ENCODE measurements around the gene TENT5C. TPM values are rescaled to one million over a fixed set of nuclear protein-coding genes. Genes with fewer than 3 reads are reported as not detected.

The TENT5C gene
- total and polyA plus RNA-seq, 4 donors, result 1.0 to 17.7 (median 4.1) TPM

DNA sequence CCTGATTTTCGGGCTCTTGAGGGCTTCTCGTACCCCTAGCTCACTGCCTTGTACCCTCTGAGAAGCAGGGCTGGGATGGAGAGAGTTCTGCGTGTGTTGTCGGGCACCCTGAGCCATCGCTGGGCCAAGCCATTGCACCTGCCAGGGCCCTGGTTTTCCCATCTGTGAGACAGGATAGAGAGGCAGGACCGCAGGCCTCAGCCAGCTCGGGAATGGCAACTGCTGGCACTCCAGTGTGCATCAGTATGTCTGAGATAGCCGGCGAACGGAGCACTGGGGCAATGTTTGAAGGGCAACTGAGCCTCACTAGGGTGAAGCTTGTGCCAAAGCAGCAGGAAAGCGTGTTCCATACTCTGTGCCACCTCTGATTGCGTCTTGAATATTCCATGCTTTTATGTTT is 66.9 kb downstream of the TENT5C start:
- intact Hi-C loops (cut with DNase I), result loop anchor here in 1 of 2 donors (10.0 kb wide), 1 partner anchor 138 kb away; no protein-coding TSS in a partner anchor
- H3K36me3 ChIP-seq (ENCODE audit: control insufficient read depth in 1 of 2, insufficient read depth in 2 of 2, low read length in 1 of 2), result no peaks in the 10 kb centered on the region
- H3K27me3 ChIP-seq (ENCODE audit: control insufficient read depth in 1 of 2, insufficient read depth in 2 of 2, low read length in 1 of 2), result no peaks in the 10 kb centered on the region
- 93 to 94% methylated on average over 12 of the region's 12 CpGs for WGBS, 2 donors
- H3K9me3 ChIP-seq (ENCODE audit: control insufficient read depth, low read length), result no peaks in the 10 kb centered on the region
- H3K4me3 ChIP-seq (ENCODE audit: low read length in 2 of 2), result no peak overlapping the region
- DNase-seq (no peak), ATAC-seq (ENCODE audit: low FRiP score) (no peak)
- H3K4me1 ChIP-seq (ENCODE audit: control insufficient read depth in 1 of 2, insufficient read depth in 2 of 2, low read length in 2 of 2), result peaks cover 0 to 7% of the 10 kb centered on the region in 2 donors
- H3K27ac ChIP-seq (ENCODE audit: low read depth in 1 of 2, low read length in 2 of 2), result no peak overlapping the region

DNA sequence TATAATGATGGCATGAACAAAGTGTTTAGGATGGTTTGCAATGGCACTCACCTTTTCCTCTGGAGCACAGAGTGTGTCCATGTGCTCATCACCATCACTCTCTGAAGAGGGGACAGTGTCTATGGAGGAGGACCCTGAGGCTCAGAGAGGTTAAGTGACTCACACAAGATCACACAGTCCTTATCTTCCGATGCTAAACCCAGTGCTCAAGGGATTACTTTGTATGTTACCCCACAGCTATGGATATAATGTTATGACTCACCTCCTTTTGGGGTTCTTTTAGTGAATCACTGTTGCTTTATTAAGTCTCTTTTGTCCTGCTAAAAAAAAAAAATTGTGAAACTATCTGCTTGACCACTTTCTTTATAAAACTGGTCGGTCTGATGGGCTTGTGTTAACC is 67.6 kb downstream of the TENT5C start:
- Histone ChIP-seq H3K9me3 (ENCODE audit: control insufficient read depth, low read length) (no peaks in the 10 kb centered on the region), H3K27me3 (ENCODE audit: control insufficient read depth in 1 of 2, insufficient read depth in 2 of 2, low read length in 1 of 2) (no peaks in the 10 kb centered on the region), H3K4me1 (ENCODE audit: control insufficient read depth in 1 of 2, insufficient read depth in 2 of 2, low read length in 2 of 2) (peaks cover 0 to 7% of the 10 kb centered on the region in 2 donors), H3K4me3 (ENCODE audit: low read length in 2 of 2) (no peak overlapping the region), H3K27ac (ENCODE audit: low read depth in 1 of 2, low read length in 2 of 2) (no peak overlapping the region), H3K36me3 (ENCODE audit: control insufficient read depth in 1 of 2, insufficient read depth in 2 of 2, low read length in 1 of 2) (no peaks in the 10 kb centered on the region)
- WGBS, 2 donors, result 90 to 91% methylated on average over 2 of the region's 2 CpGs
- ATAC-seq (ENCODE audit: low FRiP score) (no peak), DNase-seq (no peak)
- intact Hi-C loops (cut with DNase I), result loop anchor here in 1 of 2 donors (10.0 kb wide), 1 partner anchor 139 kb away; no protein-coding TSS in a partner anchor

DNA sequence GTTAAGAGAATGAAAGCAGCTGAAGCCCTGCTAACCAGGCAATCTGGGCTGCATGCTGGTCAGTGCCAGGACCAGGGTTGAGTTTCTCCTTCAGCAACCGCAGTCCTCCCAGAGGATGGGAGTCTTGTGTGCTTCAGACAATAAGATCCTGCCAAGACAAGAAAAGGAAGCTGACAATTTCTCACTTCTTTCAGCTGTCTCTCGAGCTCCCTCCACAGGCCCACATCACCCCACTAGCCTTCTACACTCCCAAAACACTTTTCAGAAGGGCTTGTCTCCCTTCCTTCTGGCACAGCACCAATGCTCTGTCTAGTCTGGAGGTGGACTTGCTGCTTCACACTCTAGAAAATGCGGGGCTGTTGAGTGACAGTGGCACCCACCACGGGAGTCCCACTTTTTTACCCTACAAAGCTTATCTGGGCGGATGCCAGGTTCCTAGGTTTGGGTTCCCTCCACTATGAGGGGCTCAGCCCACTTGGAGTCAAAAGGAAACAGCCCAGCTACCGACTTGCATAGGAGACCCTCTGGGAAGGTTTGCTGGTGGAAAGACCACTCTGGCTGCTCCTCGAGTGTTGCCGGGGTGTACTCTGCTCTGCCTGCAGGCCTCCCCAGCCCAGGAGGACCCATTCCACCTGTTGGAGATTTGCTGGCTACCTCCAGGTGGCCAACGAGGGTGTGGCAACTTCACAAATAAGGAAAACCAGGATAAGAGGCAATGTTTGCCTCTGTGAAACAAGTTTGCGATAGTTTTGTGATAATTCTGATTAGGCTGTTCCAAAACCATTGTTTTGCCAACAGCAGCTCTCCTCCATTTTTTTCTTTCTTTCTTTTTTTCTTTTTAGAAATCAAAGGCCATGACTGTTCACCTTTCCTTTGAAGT is 68.9 kb downstream of the TENT5C start:
- Histone ChIP-seq H3K4me3 (ENCODE audit: low read length in 2 of 2) (no peak overlapping the region), H3K27ac (ENCODE audit: low read depth in 1 of 2, low read length in 2 of 2) (peak overlapping the region in 1 of 2 donors; percentile 7), H3K9me3 (ENCODE audit: control insufficient read depth, low read length) (no peaks in the 10 kb centered on the region), H3K27me3 (ENCODE audit: control insufficient read depth in 1 of 2, insufficient read depth in 2 of 2, low read length in 1 of 2) (no peaks in the 10 kb centered on the region), H3K36me3 (ENCODE audit: control insufficient read depth in 1 of 2, insufficient read depth in 2 of 2, low read length in 1 of 2) (no peaks in the 10 kb centered on the region), H3K4me1 (ENCODE audit: control insufficient read depth in 1 of 2, insufficient read depth in 2 of 2, low read length in 2 of 2) (peaks cover 5 to 10% of the 10 kb centered on the region in 2 donors)
- intact Hi-C loops (cut with DNase I), result loop anchor here (5.0 to 10.0 kb wide), 2 partner anchors 78 to 140 kb away; no protein-coding TSS in a partner anchor
- ATAC-seq (ENCODE audit: low FRiP score) (no peak), DNase-seq (peak in 1 of 2 donors; percentile 57)
- 70 to 73% methylated on average over 10 of the region's 10 CpGs for WGBS, 2 donors

DNA sequence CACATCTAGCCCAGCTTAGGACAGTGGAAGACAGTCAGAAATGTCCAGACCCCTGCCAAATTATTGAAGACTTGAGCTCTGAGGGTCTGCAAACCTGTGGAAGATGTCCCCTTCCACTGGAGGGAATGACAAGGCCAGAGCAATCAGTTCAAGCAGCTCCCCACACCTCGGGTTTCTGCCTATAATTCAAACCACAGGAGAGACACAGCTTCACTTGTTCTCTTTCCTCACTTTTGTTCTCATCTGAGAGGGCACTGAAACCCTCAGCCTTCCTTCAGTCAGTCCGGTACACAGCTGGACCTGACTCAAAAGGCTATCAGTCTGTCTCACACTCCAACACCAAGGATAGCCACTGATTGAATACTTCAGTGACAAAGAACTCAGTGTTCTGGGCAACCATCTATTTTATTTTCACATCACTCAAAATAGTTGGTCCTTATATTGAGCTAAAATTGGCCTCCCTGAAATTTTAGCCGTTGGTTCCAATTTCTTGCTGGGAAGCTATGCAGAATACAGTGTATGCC is 70.1 kb downstream of the TENT5C start:
- intact Hi-C loops (cut with DNase I), result loop anchor here (5.0 to 10.0 kb wide), 2 partner anchors 76 to 141 kb away; no protein-coding TSS in a partner anchor
- no peaks in the 10 kb centered on the region for H3K27me3 ChIP-seq (ENCODE audit: control insufficient read depth in 1 of 2, insufficient read depth in 2 of 2, low read length in 1 of 2)
- no peaks in the 10 kb centered on the region for H3K9me3 ChIP-seq (ENCODE audit: control insufficient read depth, low read length)
- 1 to 7% methylated on average over 3 of the region's 3 CpGs for WGBS, 2 donors
- peak overlapping the region; percentile 47 to 65 for H3K27ac ChIP-seq (ENCODE audit: low read depth in 1 of 2, low read length in 2 of 2)
- DNase-seq (no peak), ATAC-seq (ENCODE audit: low FRiP score) (no peak)
- no peaks in the 10 kb centered on the region for H3K36me3 ChIP-seq (ENCODE audit: control insufficient read depth in 1 of 2, insufficient read depth in 2 of 2, low read length in 1 of 2)
- H3K4me1 ChIP-seq (ENCODE audit: control insufficient read depth in 1 of 2, insufficient read depth in 2 of 2, low read length in 2 of 2), result peaks cover 5 to 10% of the 10 kb centered on the region in 2 donors
- H3K4me3 ChIP-seq (ENCODE audit: low read length in 2 of 2), result no peak overlapping the region

DNA sequence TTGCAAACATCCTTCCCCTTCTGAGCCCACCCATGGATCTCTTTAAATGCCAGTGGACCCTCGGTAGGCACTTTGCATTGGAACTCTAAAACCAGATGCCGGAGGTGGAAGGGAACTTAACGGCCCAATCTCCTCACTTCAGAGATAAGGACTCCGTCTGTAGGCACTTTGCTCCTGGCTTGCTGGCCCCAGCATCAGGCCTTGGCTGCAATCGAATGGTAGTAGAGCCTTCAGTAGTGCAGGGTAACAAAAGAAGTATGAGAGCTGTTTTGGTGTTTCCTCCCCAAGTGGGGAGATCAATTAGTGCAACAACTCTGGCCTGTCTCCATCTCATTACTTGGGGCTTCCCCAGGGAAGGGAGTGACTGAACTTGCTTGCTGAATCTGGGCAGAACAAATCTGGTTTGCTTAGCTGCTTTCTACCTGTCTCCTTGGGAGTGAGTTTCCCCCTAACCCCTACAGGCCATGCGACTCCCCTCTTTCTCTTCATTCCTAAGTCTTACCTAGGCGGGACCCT is 70.8 kb downstream of the TENT5C start:
- intact Hi-C loops (cut with DNase I), result loop anchor here (5.0 to 10.0 kb wide), 2 partner anchors 76 to 142 kb away; no protein-coding TSS in a partner anchor
- Histone ChIP-seq H3K27ac (ENCODE audit: low read depth in 1 of 2, low read length in 2 of 2) (peak overlapping the region in 1 of 2 donors; percentile 29), H3K9me3 (ENCODE audit: control insufficient read depth, low read length) (no peaks in the 10 kb centered on the region), H3K36me3 (ENCODE audit: control insufficient read depth in 1 of 2, insufficient read depth in 2 of 2, low read length in 1 of 2) (no peaks in the 10 kb centered on the region), H3K4me3 (ENCODE audit: low read length in 2 of 2) (no peak overlapping the region), H3K27me3 (ENCODE audit: control insufficient read depth in 1 of 2, insufficient read depth in 2 of 2, low read length in 1 of 2) (no peaks in the 10 kb centered on the region), H3K4me1 (ENCODE audit: control insufficient read depth in 1 of 2, insufficient read depth in 2 of 2, low read length in 2 of 2) (peaks cover 5 to 10% of the 10 kb centered on the region in 2 donors)
- no peak for ATAC-seq (ENCODE audit: low FRiP score)
- WGBS, 2 donors, result 34% methylated on average over 7 of the region's 7 CpGs
- no peak for DNase-seq

Other genes starting within 250 kb of the TENT5C start
- gene MAN1A2, start 238.6 kb upstream of the TENT5C start, total RNA-seq, result 10 to 100 TPM; 47.7 to 50.4 TPM
- gene MAN1A2, start 238.6 kb upstream of the TENT5C start, polyA plus RNA-seq, result 10 to 100 TPM in 1 of 2 donors, 1 to 10 TPM in 1; 6.3 to 11.6 TPM

Measured in aorta (tissue), 5 donors.